HG03108 (cell line): ENCODE results near the gene SLC22A31.
"Not testable (repeated sequence)": the region's sequence is repeated elsewhere in the genome, so short reads cannot be mapped to it uniquely, and the experiment has no call there.

Experiments
- ATAC-seq: cut with Tn5 transposase; IDR thresholded peaks from one replicate; pipeline ENCODE4 v1.9.1; 2021; ENCODE audit warnings: moderate library complexity; ENCODE audit not compliant: unreplicated experiment

SLC22A31 gene

GRCh38 chr16:89193576-89194293 lies 6.6 kb downstream of the SLC22A31 start:
- ATAC-seq, result no peak

GRCh38 chr16:89192956-89193575 lies 7.3 kb downstream of the SLC22A31 start:
- no peak for ATAC-seq

- ATAC-seq, result not testable (repeated sequence)
Observed at GRCh38 chr16:89192186-89192955, 8.0 kb downstream of the SLC22A31 start.

- no peak for ATAC-seq
Observed at GRCh38 chr16:89191901-89192185, 8.5 kb downstream of the SLC22A31 start.

- no peak for ATAC-seq
Observed at GRCh38 chr16:89191033-89191900, 9.1 kb downstream of the SLC22A31 start.

GRCh38 chr16:89190150-89190958 lies 10.0 kb downstream of the SLC22A31 start:
- ATAC-seq, result no peak

GRCh38 chr16:89189358-89190025 lies 10.8 kb downstream of the SLC22A31 start:
- no peak for ATAC-seq

- not testable (repeated sequence) for ATAC-seq
Observed at GRCh38 chr16:89188471-89189357, 11.6 kb downstream of the SLC22A31 start.

- no peak for ATAC-seq
Observed at GRCh38 chr16:89187770-89188392, 12.5 kb downstream of the SLC22A31 start.

- ATAC-seq, result no peak
Observed at GRCh38 chr16:89187032-89187769, 13.1 kb downstream of the SLC22A31 start.

GRCh38 chr16:89186593-89187031 lies 13.7 kb downstream of the SLC22A31 start:
- ATAC-seq, result not testable (repeated sequence)

GRCh38 chr16:89185887-89186592 lies 14.3 kb downstream of the SLC22A31 start:
- ATAC-seq, result not testable (repeated sequence)

GRCh38 chr16:89184933-89185794 lies 15.2 kb downstream of the SLC22A31 start:
- no peak for ATAC-seq

GRCh38 chr16:89184677-89184932 lies 15.7 kb downstream of the SLC22A31 start:
- no peak for ATAC-seq

GRCh38 chr16:89183975-89184676 lies 16.2 kb downstream of the SLC22A31 start:
- no peak for ATAC-seq

- no peak for ATAC-seq
Observed at GRCh38 chr16:89183463-89183862, 16.9 kb downstream of the SLC22A31 start.
